Sigmoid colon (tissue), 7 donors: ENCODE measurements around the gene MSANTD4. TPM values are rescaled to one million over a fixed set of nuclear protein-coding genes. Genes with fewer than 3 reads are reported as not detected.
A peak's percentile ranks its signal among the peaks of the same experiment; 100 is the strongest.

Source experiments
- DNase-seq: peaks from one replicate; pipeline ENCODE4 v3.0.0-alpha.2; 2019
- H3K27ac ChIP-seq, 4 donors: fragments of 200-600 bp; sonication (generic); one replicate each; pipeline ENCODE4 v1.5.1; 2016 to 2019; ENCODE audit warnings: mild to moderate bottlenecking in 1 of 4
- H3K27me3 ChIP-seq, 3 donors: fragments of 200-600 bp; sonication (generic); one replicate each; pipeline ENCODE4 v1.5.1; 2019; ENCODE audit warnings: mild to moderate bottlenecking in 1 of 3
- H3K36me3 ChIP-seq, 4 donors: fragments of 200-600 bp; sonication (generic); one replicate each; pipeline ENCODE4 v1.5.1; 2016 to 2019
- H3K4me1 ChIP-seq, 4 donors: fragments of 200-600 bp; sonication (generic); one replicate each; pipeline ENCODE4 v1.5.1; 2017 to 2019
- H3K4me3 ChIP-seq, 4 donors: fragments of 200-600 bp; sonication (generic); one replicate each; pipeline ENCODE4 v1.5.1; 2017 to 2019; ENCODE audit warnings: mild to moderate bottlenecking in 2 of 4, moderate library complexity in 1 of 4
- H3K9me3 ChIP-seq, 4 donors: fragments of 200-600 bp in 3 of 4; sonication (generic) in 3 of 4; one replicate each; pipeline versions ENCODE4 v1.5.1 to v1.6.1; 2013 to 2019
- CTCF ChIP-seq, 4 experiments: fragments of 450-650 bp in 3 of 4; fragments of 200-600 bp in 1 of 4; IDR thresholded peaks; one replicate each; pipeline ENCODE4 v1.5.1; 2016 to 2019; ENCODE audit warnings: antibody characterized with exemption in 4 of 4, mild to moderate bottlenecking in 3 of 4, moderate library complexity in 2 of 4
- EP300 ChIP-seq, 4 donors: sonication (generic); formaldehyde crosslinking; IDR thresholded peaks; one replicate each; pipeline ENCODE4 v1.6.1; 2017; ENCODE audit warnings: antibody characterized with exemption in 4 of 4
- POLR2A ChIP-seq, 2 donors: fragments of 450-650 bp; IDR thresholded peaks; one replicate each; pipeline ENCODE4 v1.6.1; 2016; ENCODE audit warnings: antibody characterized with exemption in 2 of 2, mild to moderate bottlenecking in 2 of 2, moderate library complexity in 2 of 2
- POLR2AphosphoS5 ChIP-seq, 4 donors: sonication (generic); formaldehyde crosslinking; IDR thresholded peaks; one replicate each; pipeline ENCODE4 v1.6.1; 2017; ENCODE audit warnings: antibody characterized with exemption in 4 of 4
- WGBS, 2 donors: extraction: QIAGEN DNeasy Blood & Tissue Kit; methylation state at CpG; one replicate each; pipeline ENCODE4 v1.1.7; 2013; 5-methylcytosine and 5-hydroxymethylcytosine counted together
- intact Hi-C: fragments of 100-400 bp; cut with DNase I; formaldehyde crosslinking; loops from one replicate; pipeline ENCODE4 v1.15.1; 2023
- polyA plus RNA-seq, 3 donors: library from polyadenylated mRNA; stranded (reverse); fragments of 200-250 nt; gene quantifications; one replicate each; pipeline ENCODE4 v1.2.3, GENCODE V29; 2013
- total RNA-seq, 4 donors: library from RNA; depleted of rRNA; stranded (reverse); fragments of >200 nt; gene quantifications; one replicate each; pipeline ENCODE4 v1.1.0, GENCODE V29; 2016
- donor health status: healthy with polysubstance abuse.
- donor health status: Bipolar disorder and iron deficiency.
- donor health status: healthy.

The MSANTD4 gene
- total and polyA plus RNA-seq, 7 donors = 5.4 to 35.0 (median 18.1) TPM

- H3K27ac ChIP-seq = no peak overlapping the region
- WGBS, 2 donors = 67 to 76% methylated on average over 4 of the region's 4 CpGs
- H3K4me3 ChIP-seq = no peak overlapping the region
- H3K36me3 ChIP-seq = no peaks in the 10 kb centered on the region
- no peaks in the 10 kb centered on the region for H3K4me1 ChIP-seq
- no peaks in the 10 kb centered on the region for H3K27me3 ChIP-seq
- intact Hi-C loops = no loop called here
- DNase-seq = no peak
- TF ChIP-seq EP300 (IDR thresholded peaks at IDR 0.05) = no peak
- no peaks in the 10 kb centered on the region for H3K9me3 ChIP-seq
These were observed 8.6 kb upstream of the MSANTD4 start for GRCh38 chr11:106030609-106031008.

- intact Hi-C loops = loop anchor here (1.0 kb wide), 1 partner anchor 54 kb away; the partner anchor contains the start of genes AASDHPPT and KBTBD3
- no peaks in the 10 kb centered on the region for H3K27me3 ChIP-seq
- DNase-seq = no peak
- H3K36me3 ChIP-seq = no peaks in the 10 kb centered on the region
- TF ChIP-seq POLR2A (IDR thresholded peaks at IDR 0.05) = no peak
- TF ChIP-seq CTCF (IDR thresholded peaks at IDR 0.05) = no peak
- TF ChIP-seq POLR2AphosphoS5 (IDR thresholded peaks at IDR 0.05) = no peak
- no peak for TF ChIP-seq EP300 (IDR thresholded peaks at IDR 0.05)
- 94 to 95% methylated on average over 7 of the region's 7 CpGs for WGBS, 2 donors
- peak overlapping the region; percentile 34 to 93 (median 87) for H3K4me3 ChIP-seq
- no peaks in the 10 kb centered on the region for H3K9me3 ChIP-seq
- peak overlapping the region; percentile 66 to 89 (median 84) for H3K27ac ChIP-seq
- H3K4me1 ChIP-seq = peaks cover 0 to 36% (median 29%) of the 10 kb centered on the region in 4 donors
These were observed 795 bp upstream of the MSANTD4 start for GRCh38 chr11:106022795-106023275.

- Histone ChIP-seq H3K4me3 (peak overlapping the region; percentile 72 to 93 (median 87)), H3K27me3 (no peaks in the 10 kb centered on the region), H3K27ac (peak overlapping the region; percentile 78 to 89 (median 86)), H3K36me3 (no peaks in the 10 kb centered on the region), H3K4me1 (peaks cover 0 to 44% (median 32%) of the 10 kb centered on the region in 4 donors), H3K9me3 (no peaks in the 10 kb centered on the region)
- 22 to 25% methylated on average over 18 of the region's 18 CpGs for WGBS, 2 donors
- TF ChIP-seq POLR2AphosphoS5 (IDR thresholded peaks at IDR 0.05) = peak; percentile 49 to 74 (median 62)
- TF ChIP-seq CTCF (IDR thresholded peaks at IDR 0.05) = no peak
- TF ChIP-seq EP300 (IDR thresholded peaks at IDR 0.05) = peak in 1 of 4 donors; percentile 30
- no peak for TF ChIP-seq POLR2A (IDR thresholded peaks at IDR 0.05)
- intact Hi-C loops = no loop called here
- DNase-seq = no peak
These were observed 666 bp downstream of the MSANTD4 start for GRCh38 chr11:106021181-106021966.

GRCh38 chr11:106017093-106017492 lies 4.9 kb downstream of the MSANTD4 start:
- WGBS, 2 donors = 91 to 96% methylated on average over 2 of the region's 2 CpGs
- H3K27me3 ChIP-seq = no peaks in the 10 kb centered on the region
- no peak for DNase-seq

More at GRCh38 chr11:106017093-106017492, 4.9 kb downstream of the MSANTD4 start:
- H3K4me1 ChIP-seq = peaks cover 0 to 49% (median 35%) of the 10 kb centered on the region in 4 donors
- no peak overlapping the region for H3K27ac ChIP-seq
- H3K9me3 ChIP-seq = no peaks in the 10 kb centered on the region
- TF ChIP-seq CTCF (IDR thresholded peaks at IDR 0.05) (no peak), EP300 (IDR thresholded peaks at IDR 0.05) (no peak), POLR2AphosphoS5 (IDR thresholded peaks at IDR 0.05) (no peak), POLR2A (IDR thresholded peaks at IDR 0.05) (no peak)
- intact Hi-C loops = no loop called here
- H3K36me3 ChIP-seq = no peaks in the 10 kb centered on the region
- no peak overlapping the region for H3K4me3 ChIP-seq
